GM18505 (cell line): ENCODE measurements around the gene LRCH3.
"Not testable (repeated sequence)": the region's sequence is repeated elsewhere in the genome, so short reads cannot be mapped to it uniquely, and the experiment has no call there.

Experiments used
- ATAC-seq: cut with Tn5 transposase; IDR thresholded peaks from one replicate; pipeline ENCODE4 v1.9.1; 2021; ENCODE audit not compliant: unreplicated experiment
- POLR2A ChIP-seq: IDR thresholded peaks from 4 replicates; pipeline ENCODE4 v1.6.1; 2011; ENCODE audit warnings: borderline replicate concordance; ENCODE audit not compliant: insufficient read depth, insufficient read length; ENCODE audit errors: extremely low read depth

Gene LRCH3

GRCh38 chr3:197874653-197875052 lies 83.6 kb downstream of the LRCH3 start:
- no peak for ATAC-seq
- no peak for TF ChIP-seq POLR2A

- no peak for ATAC-seq
- no peak for TF ChIP-seq POLR2A
These were observed 86.8 kb downstream of the LRCH3 start for GRCh38 chr3:197877902-197878301.

- ATAC-seq: no peak
- TF ChIP-seq POLR2A: no peak
These were observed 87.4 kb downstream of the LRCH3 start for GRCh38 chr3:197878427-197878826.

GRCh38 chr3:197880491-197881269 lies 89.6 kb downstream of the LRCH3 start:
- TF ChIP-seq POLR2A: no peak
- ATAC-seq: no peak

GRCh38 chr3:197881270-197881969 lies 90.4 kb downstream of the LRCH3 start:
- TF ChIP-seq POLR2A: no peak
- ATAC-seq: no peak

GRCh38 chr3:197881970-197882338 lies 90.9 kb downstream of the LRCH3 start:
- ATAC-seq: no peak

GRCh38 chr3:197882586-197882985 lies 91.5 kb downstream of the LRCH3 start:
- TF ChIP-seq POLR2A: no peak
- no peak for ATAC-seq

More at GRCh38 chr3:197881970-197882338, 90.9 kb downstream of the LRCH3 start:
- TF ChIP-seq POLR2A: no peak

- TF ChIP-seq POLR2A: no peak
- ATAC-seq: no peak
These were observed 92.5 kb downstream of the LRCH3 start for GRCh38 chr3:197883541-197883940.

- not testable (repeated sequence) for ATAC-seq
These were observed 93.3 kb downstream of the LRCH3 start for GRCh38 chr3:197884330-197884729.

- ATAC-seq: not testable (repeated sequence)
These were observed 95.0 kb downstream of the LRCH3 start for GRCh38 chr3:197886052-197886451.

- not testable (repeated sequence) for ATAC-seq
These were observed 96.5 kb downstream of the LRCH3 start for GRCh38 chr3:197887430-197888053.

GRCh38 chr3:197888511-197888910 lies 97.5 kb downstream of the LRCH3 start:
- TF ChIP-seq POLR2A: no peak
- no peak for ATAC-seq

GRCh38 chr3:197889204-197889930 lies 98.3 kb downstream of the LRCH3 start:
- no peak for ATAC-seq
- TF ChIP-seq POLR2A: no peak
